GM21786 (cell line): Measurements from ENCODE around the gene RNF144B.
"Not testable (repeated sequence)": the region's sequence is repeated elsewhere in the genome, so short reads cannot be mapped to it uniquely, and the experiment has no call there.

Source experiments
- ATAC-seq: cut with Tn5 transposase; IDR thresholded peaks from one replicate; pipeline ENCODE4 v1.9.1; 2021; ENCODE audit not compliant: unreplicated experiment

Gene RNF144B

GRCh38 chr6:18387061-18387721 is at the start of gene RNF144B:
TSS of gene RNF144B (plus strand) at chr6:18387350. CDS start at chr6:18399535, 12,185 bp downstream.
- peak; percentile 84 for ATAC-seq

GRCh38 chr6:18339599-18339998 is 47.6 kb upstream of the RNF144B start:
- no peak for ATAC-seq

GRCh38 chr6:18340781-18341551 is 46.2 kb upstream of the RNF144B start:
- ATAC-seq: no peak

- ATAC-seq: no peak
Observed at GRCh38 chr6:18342223-18342622, 44.9 kb upstream of the RNF144B start.

GRCh38 chr6:18343741-18344140 is 43.4 kb upstream of the RNF144B start:
- ATAC-seq: no peak

- no peak for ATAC-seq
Observed at GRCh38 chr6:18347021-18347577, 40.1 kb upstream of the RNF144B start.

GRCh38 chr6:18347866-18348265 is 39.3 kb upstream of the RNF144B start:
- no peak for ATAC-seq

GRCh38 chr6:18349386-18349785 is 37.8 kb upstream of the RNF144B start:
- no peak for ATAC-seq

- no peak for ATAC-seq
Observed at GRCh38 chr6:18350271-18350670, 36.9 kb upstream of the RNF144B start.

- ATAC-seq: no peak
Observed at GRCh38 chr6:18350712-18351111, 36.4 kb upstream of the RNF144B start.

- ATAC-seq: no peak
Observed at GRCh38 chr6:18352001-18352400, 35.1 kb upstream of the RNF144B start.

GRCh38 chr6:18352842-18353241 is 34.3 kb upstream of the RNF144B start:
- ATAC-seq: no peak

- no peak for ATAC-seq
Observed at GRCh38 chr6:18353251-18353650, 33.9 kb upstream of the RNF144B start.

GRCh38 chr6:18357546-18357945 is 29.6 kb upstream of the RNF144B start:
- not testable (repeated sequence) for ATAC-seq

GRCh38 chr6:18359237-18359885 is 27.8 kb upstream of the RNF144B start:
- peak; percentile 96 for ATAC-seq

GRCh38 chr6:18360188-18360587 is 27.0 kb upstream of the RNF144B start:
- no peak for ATAC-seq

GRCh38 chr6:18362058-18362561 is 25.0 kb upstream of the RNF144B start:
- no peak for ATAC-seq

- ATAC-seq: no peak
Observed at GRCh38 chr6:18363746-18364145, 23.4 kb upstream of the RNF144B start.

GRCh38 chr6:18364561-18364960 is 22.6 kb upstream of the RNF144B start:
- ATAC-seq: not testable (repeated sequence)

- no peak for ATAC-seq
Observed at GRCh38 chr6:18367371-18367770, 19.8 kb upstream of the RNF144B start.
